GM10847 (cell line): ENCODE measurements around the gene CDKN1C.

Source experiments
- POLR2A ChIP-seq: IDR thresholded peaks from 2 replicates; pipeline ENCODE4 v1.6.1; 2011; ENCODE audit not compliant: insufficient read length; ENCODE audit errors: extremely low read depth

CDKN1C gene

DNA sequence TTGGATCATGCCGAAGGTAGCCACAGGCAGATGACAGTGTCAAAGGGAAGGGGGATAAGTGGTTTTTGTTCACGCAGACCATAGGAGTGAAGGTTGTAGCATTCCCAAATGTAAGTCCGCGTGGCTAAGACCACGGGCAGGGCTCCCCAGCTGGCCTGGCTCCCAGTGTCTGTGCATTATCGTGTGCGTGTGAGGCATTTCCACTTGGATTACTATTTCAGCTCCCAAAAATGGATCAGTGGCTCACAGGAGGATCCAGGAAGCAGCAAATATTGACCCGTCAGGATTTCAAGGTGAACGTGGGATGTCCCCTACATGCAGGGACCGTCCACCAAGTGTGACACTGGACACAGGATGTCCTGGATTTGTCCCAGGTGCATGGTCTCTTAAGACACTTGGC, 10.6 kb downstream of the CDKN1C start:
- TF ChIP-seq POLR2A, result no peak

DNA sequence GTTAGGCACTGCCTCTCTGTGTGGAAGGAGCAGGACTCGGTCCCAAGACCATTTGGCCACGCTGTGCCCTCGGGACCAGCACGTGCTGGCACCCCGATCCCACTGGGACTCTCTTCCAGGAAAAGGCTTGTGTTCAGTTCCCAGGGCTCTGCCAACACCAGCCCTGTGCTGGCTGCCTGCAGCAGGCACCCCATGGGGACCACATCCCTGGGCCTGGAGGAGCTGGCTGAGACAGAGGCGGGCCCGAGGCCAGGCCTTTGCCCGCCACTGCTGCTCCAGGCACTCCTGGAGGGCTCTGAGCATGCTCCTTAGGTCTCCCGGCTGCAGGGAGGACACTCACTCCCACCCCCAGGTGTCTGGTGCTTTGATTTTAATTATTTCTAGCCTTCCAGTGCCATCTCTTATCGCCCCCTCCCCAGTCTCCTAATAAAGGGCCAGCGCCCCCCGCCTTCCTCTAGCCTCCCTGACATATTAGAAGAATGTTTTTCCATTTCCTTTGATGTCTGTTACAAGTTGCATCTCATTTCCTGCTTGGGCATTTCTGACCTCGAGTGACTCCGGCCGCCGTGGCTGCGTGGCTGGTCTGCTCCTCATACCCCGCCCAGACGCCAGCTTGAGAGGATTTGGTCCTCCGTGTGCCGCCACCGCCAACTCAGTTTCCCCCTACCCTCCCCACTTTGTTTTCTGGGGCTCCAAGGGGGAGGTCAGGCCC, 14.4 kb downstream of the CDKN1C start:
- no peak for TF ChIP-seq POLR2A

DNA sequence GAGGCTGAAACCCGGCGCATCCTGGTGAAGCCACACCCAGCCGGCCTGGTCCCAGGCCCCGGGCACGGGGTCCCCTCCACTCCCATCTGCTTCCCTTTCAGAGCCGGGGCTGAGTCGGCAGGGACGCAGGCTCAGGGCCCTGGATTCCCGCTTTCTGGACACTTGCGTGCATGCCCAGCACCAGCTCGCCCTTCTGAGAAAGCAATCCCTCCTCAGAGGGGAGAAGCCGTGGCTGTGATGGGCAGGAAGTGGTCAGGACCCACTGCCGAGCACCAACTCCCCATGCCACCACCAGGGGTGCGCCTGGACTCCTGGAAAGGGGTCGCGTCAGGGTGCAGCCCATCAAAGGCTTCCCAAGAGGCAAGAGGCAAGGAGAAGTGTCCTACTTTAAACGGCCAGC, 15.1 kb downstream of the CDKN1C start:
- no peak for TF ChIP-seq POLR2A

DNA sequence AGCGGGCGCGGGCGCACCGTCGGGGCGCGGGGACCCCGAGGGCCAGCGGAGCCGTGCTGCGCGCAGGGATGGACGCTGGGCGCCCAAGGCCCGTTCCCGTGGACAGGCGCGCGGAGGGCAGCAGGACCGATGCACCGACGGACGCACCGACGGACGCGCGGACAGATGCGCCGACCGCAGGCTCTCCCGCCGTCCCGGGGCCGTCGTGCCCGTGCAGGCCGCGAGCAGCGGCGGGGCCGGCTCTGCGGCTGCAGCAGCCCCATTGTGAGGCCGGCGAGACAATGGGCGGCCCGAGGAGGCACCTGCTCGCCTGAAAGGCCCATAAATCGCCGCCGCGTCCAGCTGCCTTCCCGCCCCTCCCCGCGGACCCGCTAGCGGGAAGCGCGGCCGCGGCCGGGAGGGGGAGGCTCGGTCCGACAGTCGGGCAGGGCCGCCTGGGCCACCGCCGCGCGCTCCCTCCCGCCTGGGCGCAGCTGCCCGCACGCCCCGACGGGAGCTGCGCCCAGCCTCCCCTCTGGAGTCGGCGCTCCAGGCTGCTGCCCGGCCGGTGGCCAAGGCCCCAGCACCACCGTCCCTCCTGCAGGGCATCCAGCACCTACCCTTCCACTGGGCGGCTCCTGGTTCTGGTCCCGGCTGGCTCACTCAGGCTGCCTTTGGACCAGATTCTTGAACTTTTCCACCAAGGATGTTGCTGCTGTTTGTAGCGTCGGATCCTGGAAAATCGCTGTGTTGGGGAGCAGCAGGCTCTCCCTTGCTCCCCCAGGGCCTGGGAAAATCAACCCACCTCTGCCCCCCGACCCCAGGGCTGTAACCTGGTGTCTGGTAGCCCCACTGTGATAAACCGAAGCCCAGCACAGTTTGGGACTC, 15.8 kb downstream of the CDKN1C start:
- TF ChIP-seq POLR2A, result no peak

DNA sequence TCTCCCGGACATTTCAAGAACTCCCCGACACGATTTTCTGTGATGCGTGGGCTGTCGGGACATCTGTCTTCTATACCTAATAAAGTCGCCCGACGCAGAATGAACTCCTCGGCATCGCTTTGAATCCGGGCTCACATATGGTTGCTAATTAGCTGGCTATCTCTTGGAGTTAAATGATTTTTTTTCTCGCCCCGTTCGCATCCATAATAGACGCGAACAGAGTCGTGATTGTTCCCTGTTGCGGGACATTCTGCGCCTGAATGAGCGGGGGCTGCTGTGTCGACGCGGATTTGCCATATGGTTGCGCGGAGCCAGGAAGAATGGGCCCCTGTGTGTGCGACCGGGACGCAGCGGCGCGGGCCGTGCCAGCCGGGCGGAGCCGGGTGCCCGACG, 16.4 kb downstream of the CDKN1C start:
- TF ChIP-seq POLR2A, result no peak

DNA sequence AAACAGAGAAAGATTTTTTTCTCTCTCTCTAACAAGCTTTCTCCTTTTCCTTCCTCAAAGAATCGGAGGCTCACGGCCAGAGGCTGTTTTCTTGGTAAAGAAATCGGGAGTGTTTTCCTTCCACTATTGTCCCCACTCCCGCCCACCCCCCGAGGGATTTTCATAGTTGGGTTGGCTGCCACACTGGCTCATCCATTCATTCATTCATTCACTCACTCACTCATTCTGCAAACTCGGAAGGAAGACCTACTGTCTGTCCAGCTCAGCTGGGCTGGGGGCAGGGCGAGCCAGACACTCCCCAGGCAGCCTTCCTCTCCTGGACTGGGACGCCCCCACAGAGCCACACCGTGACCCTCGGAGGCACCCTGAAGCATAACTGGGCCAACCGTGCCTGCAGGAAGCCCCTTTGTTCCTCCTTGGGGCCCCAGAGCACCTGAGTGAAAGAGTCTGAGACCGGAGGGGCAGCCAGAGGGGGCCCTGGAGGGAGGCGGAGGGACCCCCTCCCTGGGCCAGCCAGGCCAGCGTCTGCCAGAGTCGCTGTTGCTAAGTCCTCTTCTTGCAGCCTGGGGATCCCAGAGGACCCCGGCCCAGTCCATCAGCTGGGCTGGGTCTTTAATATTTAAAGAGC, 17.0 kb downstream of the CDKN1C start:
- TF ChIP-seq POLR2A, result no peak

DNA sequence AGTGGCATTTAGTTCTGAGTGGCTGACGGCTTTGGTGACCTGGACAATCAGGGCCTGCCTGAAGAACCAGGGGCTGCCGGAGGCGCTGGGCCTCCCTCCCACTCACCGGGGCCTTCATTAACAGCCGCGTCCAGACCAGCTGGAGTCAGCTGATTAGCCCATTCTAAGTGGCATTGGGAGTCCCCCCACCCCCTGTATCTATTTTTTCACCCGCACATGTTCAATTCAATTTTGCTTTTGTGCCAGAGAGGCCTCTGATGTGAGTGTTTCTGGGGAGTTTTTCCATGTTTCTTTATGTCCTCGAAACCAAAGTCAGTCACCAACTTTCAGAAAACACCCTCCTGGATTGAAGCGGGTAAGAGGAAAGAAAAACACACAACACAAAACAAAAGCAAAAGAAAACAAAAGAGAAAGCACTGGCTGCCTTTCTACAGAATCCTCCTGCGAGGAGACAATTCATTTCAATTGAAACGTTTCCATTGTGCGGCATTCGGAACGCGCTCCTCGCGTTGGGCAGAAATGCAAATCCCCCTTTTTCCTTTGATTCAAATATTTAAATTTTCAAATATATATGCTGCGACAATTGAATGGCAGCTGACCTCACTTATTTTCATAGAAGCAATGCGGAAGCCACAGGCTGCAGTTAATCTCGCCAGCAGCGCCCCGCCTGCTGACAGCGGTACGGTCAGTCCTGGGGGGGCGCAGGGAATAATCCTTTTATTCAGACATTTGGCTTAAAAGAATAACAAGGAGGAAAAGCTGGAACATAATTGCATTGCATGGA, 17.7 kb downstream of the CDKN1C start:
- no peak for TF ChIP-seq POLR2A

DNA sequence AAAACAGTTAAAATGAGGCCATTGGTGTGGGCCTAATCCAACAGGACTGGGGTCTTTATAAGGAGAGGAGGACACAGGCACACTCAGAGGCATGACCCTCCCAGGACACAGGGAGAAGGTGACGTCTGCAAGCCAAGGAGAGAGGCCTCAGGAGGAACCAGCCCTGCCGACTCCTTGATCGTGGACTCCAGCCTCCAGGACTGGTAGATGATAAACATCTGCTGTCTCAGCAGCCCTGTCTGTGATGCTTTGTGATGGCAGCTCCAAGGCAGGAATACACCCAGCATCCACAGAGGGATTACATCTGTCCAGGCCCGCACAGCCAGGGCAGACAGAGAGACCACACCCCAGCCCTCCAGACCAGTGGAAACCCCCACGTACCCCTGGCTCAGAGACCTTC, 18.4 kb downstream of the CDKN1C start:
- TF ChIP-seq POLR2A, result no peak

DNA sequence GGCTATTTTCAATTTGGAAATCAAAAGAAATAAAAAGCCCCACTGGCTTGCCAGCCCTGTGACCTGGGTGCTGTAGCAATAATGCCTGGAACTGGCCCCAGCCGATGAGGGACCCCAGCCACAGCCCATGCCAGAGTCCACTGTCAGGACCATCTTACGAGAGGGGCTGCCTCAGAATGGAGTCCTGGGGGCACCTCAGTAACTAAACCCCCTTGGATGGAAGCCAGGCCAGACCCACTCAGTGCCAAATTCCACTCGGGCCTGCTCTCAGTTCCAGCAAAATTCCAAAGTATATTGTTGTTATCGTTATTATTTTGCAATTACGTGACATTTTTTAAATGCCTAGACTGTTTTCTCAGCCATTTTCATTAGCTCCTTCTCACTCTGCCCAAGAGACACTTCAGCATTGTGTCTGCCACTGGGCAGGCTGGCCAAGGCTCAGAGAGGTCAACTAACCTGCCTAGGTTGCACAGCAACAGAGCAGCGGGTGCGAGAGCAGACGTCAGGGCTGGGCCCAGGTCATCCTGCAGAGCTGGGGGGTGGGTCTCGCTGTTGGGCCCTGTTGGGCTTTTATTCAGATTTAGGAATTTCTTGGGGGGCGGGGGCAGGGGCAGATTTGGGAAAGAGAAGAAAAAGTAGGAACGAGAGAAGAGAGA, 19.5 kb downstream of the CDKN1C start:
- TF ChIP-seq POLR2A, result no peak

DNA sequence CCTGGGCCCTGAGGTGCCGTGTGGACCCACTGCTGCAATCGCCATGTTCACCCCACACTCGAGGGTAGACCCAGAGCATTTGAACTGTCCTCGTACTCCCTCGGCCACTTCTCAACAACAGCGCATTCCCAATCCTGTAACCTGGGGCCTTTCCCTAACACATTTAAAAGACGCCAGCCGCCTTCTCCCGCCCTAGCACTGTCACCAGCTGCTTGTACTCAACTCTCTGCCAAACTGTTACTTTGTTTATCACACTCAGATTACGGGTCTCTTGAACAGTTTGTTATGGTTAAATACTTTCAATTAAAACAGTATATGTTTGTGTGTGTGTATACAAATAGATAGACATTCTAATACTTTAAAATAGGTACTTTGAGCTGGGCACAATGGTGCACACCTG, 20.7 kb downstream of the CDKN1C start:
- no peak for TF ChIP-seq POLR2A

DNA sequence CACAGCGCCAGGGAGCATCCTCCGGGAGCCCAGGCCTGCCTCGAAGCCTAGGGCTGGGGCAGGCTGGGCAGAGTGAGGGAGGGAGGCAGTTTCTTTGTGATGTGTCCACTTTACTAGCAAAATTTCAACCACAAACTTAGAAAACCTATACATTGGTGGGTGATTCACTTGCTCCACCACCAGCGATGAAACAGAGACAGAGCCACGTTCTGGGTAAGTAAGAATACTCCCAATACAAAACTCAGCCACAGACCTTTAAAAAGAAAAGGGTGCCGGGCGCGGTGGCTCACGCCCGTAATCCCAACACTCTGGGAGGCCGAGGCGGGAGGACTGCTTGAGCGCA, 22.3 kb downstream of the CDKN1C start:
- no peak for TF ChIP-seq POLR2A

DNA sequence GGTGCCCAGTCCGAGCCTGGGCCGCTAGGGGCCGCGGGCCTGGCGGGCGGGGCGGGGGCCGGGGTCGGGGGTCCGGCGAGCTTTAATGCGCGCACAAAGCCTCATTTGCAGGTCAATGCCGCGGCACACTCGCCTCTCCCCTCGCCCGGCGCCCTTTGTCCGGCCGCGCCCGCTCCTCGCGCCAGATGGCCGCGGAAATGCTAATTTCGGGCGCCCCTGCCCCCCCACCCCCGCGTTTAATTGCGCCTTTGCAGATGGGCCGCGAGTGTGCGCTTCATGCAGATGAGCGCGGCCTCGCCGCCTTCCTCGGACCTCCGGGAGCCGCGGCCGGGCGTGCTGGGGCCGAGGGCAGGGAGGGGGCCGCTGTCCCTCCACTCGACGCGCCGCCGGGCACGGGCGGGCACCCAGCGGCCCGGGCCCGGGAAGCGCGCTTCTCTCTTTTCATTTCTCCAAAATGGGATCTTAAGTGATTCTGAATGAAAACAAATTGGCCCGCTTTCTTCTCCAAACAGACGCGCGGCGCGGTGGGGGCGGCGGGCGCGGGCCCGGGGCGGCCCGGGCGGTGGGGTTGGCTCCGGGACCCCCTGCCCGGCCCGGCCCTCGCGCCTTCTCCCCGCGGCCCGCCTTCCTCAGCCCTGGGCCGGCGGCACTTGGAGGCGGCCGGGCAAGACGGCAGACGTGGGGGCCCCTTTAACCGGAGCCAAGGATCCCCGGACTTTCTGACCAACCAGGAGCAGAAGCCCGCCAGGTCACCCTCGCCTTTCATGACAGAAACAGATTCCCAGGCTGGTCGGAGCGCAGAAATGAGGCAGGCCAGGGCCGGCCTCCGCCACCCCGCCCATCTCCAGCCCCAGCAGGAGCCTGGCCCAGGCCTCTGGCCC, 22.9 kb downstream of the CDKN1C start:
- no peak for TF ChIP-seq POLR2A

DNA sequence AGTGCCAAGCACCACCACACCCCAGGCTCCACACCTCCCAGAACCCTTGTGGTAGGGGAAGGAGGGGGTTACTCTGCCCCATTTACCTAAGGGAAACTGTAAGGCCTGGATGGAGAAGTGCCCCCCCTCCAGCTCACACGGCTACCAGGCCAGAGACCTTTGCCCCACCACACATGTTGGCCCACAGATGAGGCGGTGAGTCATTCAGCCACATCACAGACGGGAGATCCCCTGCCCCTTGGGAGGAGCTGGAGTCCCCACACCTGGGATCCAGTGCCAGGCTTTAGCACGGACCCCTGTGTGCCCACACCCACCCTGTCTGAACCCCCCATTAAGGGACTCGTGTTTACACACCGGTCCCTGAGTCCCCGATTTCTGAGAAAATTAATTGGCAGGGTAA, 24.9 kb downstream of the CDKN1C start:
- no peak for TF ChIP-seq POLR2A

DNA sequence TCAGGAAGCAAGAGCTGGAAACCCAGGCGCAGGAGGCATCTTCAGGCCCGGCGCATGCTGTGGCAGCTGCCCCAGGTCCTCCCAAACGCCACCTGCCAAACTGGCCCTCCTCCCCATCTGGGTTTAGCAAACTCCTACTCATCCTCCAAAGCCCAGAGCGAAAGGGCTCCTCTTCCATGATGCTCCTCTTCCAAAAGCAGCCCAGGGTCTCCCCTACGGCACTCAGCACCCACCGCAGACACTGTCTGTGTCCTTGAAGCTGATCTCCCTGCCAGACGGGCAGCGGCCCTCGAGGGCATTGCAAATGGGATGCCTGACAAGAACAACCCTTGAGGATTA, 25.9 kb downstream of the CDKN1C start:
- no peak for TF ChIP-seq POLR2A

DNA sequence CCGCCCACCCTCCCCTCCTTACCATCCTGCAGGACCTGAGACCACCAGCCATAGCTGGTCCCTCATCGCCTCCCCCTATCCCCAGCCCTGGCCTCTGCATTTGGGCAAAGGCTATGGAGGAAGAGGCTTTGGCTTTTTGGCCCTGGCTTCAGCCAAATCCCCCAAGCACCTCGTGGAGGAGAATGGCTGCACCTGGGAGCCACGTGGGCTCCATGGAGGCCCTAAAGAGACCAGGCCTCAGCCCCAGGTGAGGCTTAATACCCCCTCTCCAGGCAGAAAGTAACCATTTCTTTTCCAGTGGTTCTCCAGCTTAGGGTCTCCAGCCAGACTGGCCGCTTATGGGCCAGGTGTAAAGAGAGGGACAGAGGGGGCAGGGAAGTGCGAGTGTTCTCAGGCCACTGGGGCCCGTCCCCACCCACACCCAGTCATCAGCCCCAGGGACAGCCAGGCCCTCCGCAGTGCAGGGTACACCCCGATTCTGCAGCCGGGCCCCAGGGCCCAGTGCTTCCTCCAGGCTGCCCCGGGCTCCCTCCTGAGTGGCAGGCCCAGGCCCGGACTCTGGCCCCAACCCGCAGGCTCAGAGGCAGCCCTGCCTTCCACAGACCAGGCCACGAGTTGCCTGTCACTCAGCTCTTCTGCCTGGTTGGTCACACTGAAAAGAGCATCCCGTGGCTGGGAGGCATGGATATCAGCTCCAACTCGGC, 26.4 kb downstream of the CDKN1C start:
- TF ChIP-seq POLR2A, result no peak
